Stomach (tissue), 9 donors: ENCODE measurements around the gene NRG4. TPM values are rescaled to one million over a fixed set of nuclear protein-coding genes. Genes with fewer than 3 reads are reported as not detected.

Experiments used
- DNase-seq, 2 donors: peaks; one replicate each; pipeline versions ENCODE4 v3.0.0 to v3.0.0-alpha.2; 2013 to 2019
- H3K27ac ChIP-seq, 5 donors: fragments of 200-600 bp in 4 of 5; sonication (generic) in 4 of 5; one replicate each; pipeline ENCODE4 v1.5.1; 2013 to 2019; ENCODE audit warnings: mild to moderate bottlenecking in 1 of 5, moderate library complexity in 1 of 5
- H3K27me3 ChIP-seq, 3 donors: fragments of 200-600 bp; sonication (generic); one replicate each; pipeline ENCODE4 v1.5.1; 2017 to 2019; ENCODE audit warnings: mixed run types in 1 of 3
- H3K36me3 ChIP-seq, 4 donors: fragments of 200-600 bp; sonication (generic); 1 replicate in 3 of 4; 2 replicates in 1 of 4; pipeline ENCODE4 v1.5.1; 2016 to 2019
- H3K4me1 ChIP-seq, 4 donors: fragments of 200-600 bp; sonication (generic); one replicate each; pipeline ENCODE4 v1.5.1; 2016 to 2019
- H3K4me3 ChIP-seq, 4 donors: fragments of 200-600 bp; sonication (generic) in 3 of 4; one replicate each; pipeline ENCODE4 v1.5.1; 2016 to 2019; ENCODE audit warnings: mild to moderate bottlenecking in 1 of 4
- H3K9me3 ChIP-seq, 4 donors: fragments of 200-600 bp; sonication (generic); one replicate each; pipeline ENCODE4 v1.5.1; 2016 to 2019
- EP300 ChIP-seq: sonication (generic); formaldehyde crosslinking; IDR thresholded peaks from one replicate; pipeline ENCODE4 v1.6.1; 2017; ENCODE audit warnings: antibody characterized with exemption
- POLR2A ChIP-seq, 4 donors: fragments of 450-650 bp; IDR thresholded peaks; one replicate each; pipeline ENCODE4 v1.6.1; 2016; ENCODE audit warnings: antibody characterized with exemption in 4 of 4, control low read depth in 2 of 4, mild to moderate bottlenecking in 1 of 4, moderate library complexity in 1 of 4
- POLR2AphosphoS5 ChIP-seq, 3 donors: sonication (generic); formaldehyde crosslinking; IDR thresholded peaks; one replicate each; pipeline ENCODE4 v1.6.1; 2016; ENCODE audit warnings: antibody characterized with exemption in 3 of 3
- WGBS, 5 donors: extraction: QIAGEN DNeasy Blood & Tissue Kit in 3 of 5; methylation state at CpG; one replicate each; pipeline versions ENCODE4 v1.1.5 to v1.1.7; 2013 to 2018; 5-methylcytosine and 5-hydroxymethylcytosine counted together
- intact Hi-C: fragments of 100-400 bp; cut with DNase I; formaldehyde crosslinking; loops from one replicate; pipeline ENCODE4 v1.15.1; 2023; ENCODE audit warnings: low total_unique reads
- polyA plus RNA-seq, 3 donors: library from polyadenylated mRNA; stranded (reverse); fragments of 200-250 nt; gene quantifications; one replicate each; pipeline ENCODE4 v1.2.3, GENCODE V29; 2013
- total RNA-seq, 5 donors: library from RNA; depleted of rRNA; stranded (reverse); fragments of >200 nt; gene quantifications; one replicate each; pipeline versions ENCODE4 v1.1.0 to v1.2.3, GENCODE V29; 2014 to 2016
- TF ChIP-seq, protein P1 (sequence below), 7 experiments: fragments of 450-650 bp in 4 of 7; fragments of 200-600 bp in 3 of 7; sonication (generic) in 3 of 7; IDR thresholded peaks; one replicate each; pipeline ENCODE4 v1.5.1; 2016 to 2019; ENCODE audit warnings: antibody characterized with exemption in 7 of 7, control low read depth in 2 of 7, mild to moderate bottlenecking in 1 of 7
- donor health status: healthy with polysubstance abuse.
- donor health status: Bipolar disorder and iron deficiency.
- donor health status: healthy.

The NRG4 gene
- total and polyA plus RNA-seq, 8 donors = 1.6 to 42.0 (median 19.7) TPM; not detected in 2

DNA sequence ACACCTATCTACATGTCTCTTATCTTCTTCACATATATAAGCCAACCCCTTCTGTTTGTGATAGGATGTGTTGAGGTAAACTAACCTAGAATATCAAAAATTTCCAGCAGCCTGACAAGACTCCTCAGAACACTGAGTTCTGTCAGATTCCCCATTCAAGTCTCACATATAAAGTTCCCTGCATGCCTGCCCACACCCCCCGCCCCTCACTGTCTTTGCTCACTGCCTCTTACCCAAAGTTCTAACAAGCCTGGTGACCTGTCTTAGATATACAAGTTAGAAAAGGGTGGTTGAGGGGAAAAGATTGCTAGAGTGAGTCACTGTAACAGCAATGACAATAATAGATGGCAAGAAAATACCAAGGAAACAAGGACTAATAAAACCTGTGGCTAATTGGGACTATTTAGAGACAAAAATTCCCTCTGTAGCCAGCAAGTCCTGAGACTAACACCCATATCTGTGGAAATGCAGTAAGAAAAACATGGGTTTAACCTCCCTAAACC is 68.5 kb downstream of the NRG4 start:
- Histone ChIP-seq H3K4me1 (no peaks in the 10 kb centered on the region), H3K4me3 (no peak overlapping the region), H3K27me3 (peaks cover 0 to 4% (median 0%) of the 10 kb centered on the region in 3 donors), H3K36me3 (peaks cover 0 to 2% (median 0%) of the 10 kb centered on the region in 4 donors), H3K27ac (no peak overlapping the region), H3K9me3 (no peaks in the 10 kb centered on the region)
- DNase-seq = no peak
- intact Hi-C loops = no loop called here
- 41 to 67% (median 57%) methylated on average over 1 of the region's 1 CpG for WGBS, 5 donors
- TF ChIP-seq POLR2AphosphoS5 (IDR thresholded peaks at IDR 0.05) (no peak), EP300 (no peak), POLR2A (IDR thresholded peaks at IDR 0.05) (no peak)
- TF ChIP-seq, protein P1, sequence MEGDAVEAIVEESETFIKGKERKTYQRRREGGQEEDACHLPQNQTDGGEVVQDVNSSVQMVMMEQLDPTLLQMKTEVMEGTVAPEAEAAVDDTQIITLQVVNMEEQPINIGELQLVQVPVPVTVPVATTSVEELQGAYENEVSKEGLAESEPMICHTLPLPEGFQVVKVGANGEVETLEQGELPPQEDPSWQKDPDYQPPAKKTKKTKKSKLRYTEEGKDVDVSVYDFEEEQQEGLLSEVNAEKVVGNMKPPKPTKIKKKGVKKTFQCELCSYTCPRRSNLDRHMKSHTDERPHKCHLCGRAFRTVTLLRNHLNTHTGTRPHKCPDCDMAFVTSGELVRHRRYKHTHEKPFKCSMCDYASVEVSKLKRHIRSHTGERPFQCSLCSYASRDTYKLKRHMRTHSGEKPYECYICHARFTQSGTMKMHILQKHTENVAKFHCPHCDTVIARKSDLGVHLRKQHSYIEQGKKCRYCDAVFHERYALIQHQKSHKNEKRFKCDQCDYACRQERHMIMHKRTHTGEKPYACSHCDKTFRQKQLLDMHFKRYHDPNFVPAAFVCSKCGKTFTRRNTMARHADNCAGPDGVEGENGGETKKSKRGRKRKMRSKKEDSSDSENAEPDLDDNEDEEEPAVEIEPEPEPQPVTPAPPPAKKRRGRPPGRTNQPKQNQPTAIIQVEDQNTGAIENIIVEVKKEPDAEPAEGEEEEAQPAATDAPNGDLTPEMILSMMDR (IDR thresholded peaks at IDR 0.05) = no peak

GRCh38 chr15:75943246-75943645 is 69.0 kb downstream of the NRG4 start:
- Histone ChIP-seq H3K27ac (no peak overlapping the region), H3K9me3 (no peaks in the 10 kb centered on the region), H3K27me3 (no peaks in the 10 kb centered on the region), H3K4me3 (no peak overlapping the region), H3K4me1 (no peaks in the 10 kb centered on the region), H3K36me3 (peaks cover 0 to 6% (median under 1%) of the 10 kb centered on the region in 4 donors)
- intact Hi-C loops = no loop called here
- TF ChIP-seq EP300 = no peak
- no peak for TF ChIP-seq POLR2A (IDR thresholded peaks at IDR 0.05)
- TF ChIP-seq POLR2AphosphoS5 (IDR thresholded peaks at IDR 0.05) = no peak
- TF ChIP-seq, protein P1 (IDR thresholded peaks at IDR 0.05) = no peak
- 74 to 82% (median 76%) methylated on average over 5 of the region's 5 CpGs for WGBS, 5 donors
- no peak for DNase-seq

- Histone ChIP-seq H3K36me3 (peaks cover 0 to 10% (median 4%) of the 10 kb centered on the region in 4 donors), H3K4me1 (no peaks in the 10 kb centered on the region), H3K27me3 (no peaks in the 10 kb centered on the region), H3K9me3 (no peaks in the 10 kb centered on the region), H3K4me3 (no peak overlapping the region), H3K27ac (no peak overlapping the region)
- TF ChIP-seq POLR2A (IDR thresholded peaks at IDR 0.05) (no peak), POLR2AphosphoS5 (IDR thresholded peaks at IDR 0.05) (no peak), EP300 (no peak)
- TF ChIP-seq, protein P1 (IDR thresholded peaks at IDR 0.05) = no peak
- 66 to 80% (median 76%) methylated on average over 3 of the region's 3 CpGs for WGBS, 5 donors
- intact Hi-C loops = no loop called here
- DNase-seq = no peak
Observed at GRCh38 chr15:75942464-75942863, 69.8 kb downstream of the NRG4 start.

DNA sequence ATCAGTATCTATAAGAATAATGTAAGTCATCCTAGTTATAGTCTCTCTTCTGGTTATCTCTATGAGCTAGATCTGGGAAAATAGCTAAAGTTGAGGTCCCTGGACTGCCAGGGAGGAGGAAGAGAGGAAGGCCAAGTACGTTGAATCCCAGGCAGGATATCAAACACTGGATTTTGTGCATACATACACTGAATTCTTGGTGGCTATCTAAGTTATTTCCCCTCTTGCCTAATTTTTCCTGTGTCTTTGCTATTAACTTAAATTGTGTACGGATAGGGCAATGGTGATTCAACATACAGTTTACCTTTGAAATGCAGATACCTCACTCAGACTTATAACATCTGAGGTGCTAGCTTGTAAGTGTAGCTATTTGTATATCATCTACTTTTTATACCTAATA is 81.4 kb downstream of the NRG4 start:
- Histone ChIP-seq H3K36me3 (peaks cover 18 to 68% (median 62%) of the 10 kb centered on the region in 4 donors), H3K9me3 (no peaks in the 10 kb centered on the region), H3K4me1 (peaks cover 0 to 11% (median 2%) of the 10 kb centered on the region in 4 donors), H3K4me3 (no peak overlapping the region), H3K27me3 (no peaks in the 10 kb centered on the region), H3K27ac (no peak overlapping the region)
- 82 to 98% (median 87%) methylated on average over 2 of the region's 2 CpGs for WGBS, 5 donors
- no peak for DNase-seq
- TF ChIP-seq POLR2A (IDR thresholded peaks at IDR 0.05) (no peak), EP300 (no peak), POLR2AphosphoS5 (IDR thresholded peaks at IDR 0.05) (no peak)
- TF ChIP-seq, protein P1 (IDR thresholded peaks at IDR 0.05) = no peak
- intact Hi-C loops = no loop called here
